Ishikawa (cell line): ENCODE measurements around the gene ALDH1A1.

Source experiments
- CEBPB ChIP-seq: IDR thresholded peaks from 2 replicates; pipeline ENCODE4 v1.6.1; 2012
- CREB1 ChIP-seq: IDR thresholded peaks from 2 replicates; pipeline ENCODE4 v1.6.1; 2012; ENCODE audit warnings: low read depth
- EGR1 ChIP-seq: IDR thresholded peaks from 2 replicates; pipeline ENCODE4 v1.6.1; 2012
- EP300 ChIP-seq: IDR thresholded peaks from 2 replicates; pipeline ENCODE4 v1.6.1; 2012; ENCODE audit warnings: borderline replicate concordance
- FOXM1 ChIP-seq: IDR thresholded peaks from 2 replicates; pipeline ENCODE4 v1.6.1; 2012; ENCODE audit warnings: low read depth, borderline replicate concordance
- NFIC ChIP-seq: IDR thresholded peaks from 2 replicates; pipeline ENCODE4 v1.6.1; 2012
- RAD21 ChIP-seq: IDR thresholded peaks from 2 replicates; pipeline ENCODE4 v1.6.1; 2012; ENCODE audit warnings: low read depth
- TAF1 ChIP-seq: IDR thresholded peaks from 2 replicates; pipeline ENCODE4 v1.6.1; 2012; ENCODE audit warnings: low read depth, mild to moderate bottlenecking
- TCF12 ChIP-seq: IDR thresholded peaks from 2 replicates; pipeline ENCODE4 v1.6.1; 2012; ENCODE audit warnings: low read depth
- TEAD4 ChIP-seq: IDR thresholded peaks from 2 replicates; pipeline ENCODE4 v1.6.1; 2012
- YY1 ChIP-seq: IDR thresholded peaks from 2 replicates; pipeline ENCODE4 v1.6.1; 2012; ENCODE audit warnings: low read depth
- ZBTB7A ChIP-seq: IDR thresholded peaks from 2 replicates; pipeline ENCODE4 v1.6.1; 2012; ENCODE audit warnings: low read depth
- TF ChIP-seq, protein P1 (sequence below): IDR thresholded peaks from 2 replicates; pipeline ENCODE4 v1.6.1; 2012
- TF ChIP-seq, protein P2 (sequence below): IDR thresholded peaks from 2 replicates; pipeline ENCODE4 v1.6.1; 2012
- TF ChIP-seq, protein P3 (sequence below): IDR thresholded peaks from 2 replicates; pipeline ENCODE4 v1.6.1; 2012; ENCODE audit warnings: low read depth, mild to moderate bottlenecking

ALDH1A1 gene

DNA sequence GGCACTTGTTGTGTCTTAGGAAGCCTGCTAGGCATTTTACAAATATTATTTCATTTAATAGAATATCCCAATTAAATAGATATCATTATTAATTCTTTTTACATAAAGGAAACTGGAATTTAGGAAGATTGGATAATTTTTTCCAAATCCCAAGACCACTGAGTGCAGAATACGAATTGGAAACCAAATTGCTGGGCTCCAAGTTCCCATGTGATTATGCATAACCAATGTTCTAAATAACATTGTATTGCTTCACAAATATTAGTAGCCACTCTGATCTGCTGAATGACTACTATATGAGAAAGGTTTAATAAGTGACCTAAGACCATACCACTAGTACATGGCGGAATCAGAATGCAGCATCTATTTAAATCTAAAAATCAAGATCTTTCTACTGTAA is 57.7 kb downstream of the ALDH1A1 start:
- no peak for TF ChIP-seq EP300
- TF ChIP-seq, protein P1, sequence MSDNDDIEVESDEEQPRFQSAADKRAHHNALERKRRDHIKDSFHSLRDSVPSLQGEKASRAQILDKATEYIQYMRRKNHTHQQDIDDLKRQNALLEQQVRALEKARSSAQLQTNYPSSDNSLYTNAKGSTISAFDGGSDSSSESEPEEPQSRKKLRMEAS, result no peak
- TF ChIP-seq FOXM1, result no peak
- no peak for TF ChIP-seq CEBPB
- TF ChIP-seq TAF1, result no peak
- TF ChIP-seq TCF12, result no peak
- no peak for TF ChIP-seq CREB1
- no peak for TF ChIP-seq NFIC

DNA sequence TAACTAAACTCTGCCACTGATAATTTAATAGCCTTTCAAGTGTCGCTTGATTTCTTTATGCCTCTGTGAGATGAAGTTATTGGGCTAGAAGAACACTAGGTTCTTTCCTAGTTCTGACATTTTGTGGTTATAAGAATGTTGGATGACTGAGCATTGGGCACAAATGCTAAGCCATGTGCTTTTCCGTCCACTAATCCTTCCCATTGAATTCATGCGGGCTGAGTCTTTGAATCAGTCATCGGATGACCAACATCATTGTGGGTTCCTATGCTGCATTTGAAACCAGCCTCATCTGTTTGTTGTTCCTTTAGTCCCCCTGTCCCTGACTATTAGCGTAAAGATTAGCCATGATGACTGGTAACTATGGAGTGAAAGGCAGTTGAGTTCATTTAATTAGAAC is 58.5 kb downstream of the ALDH1A1 start:
- TF ChIP-seq NFIC, result no peak
- TF ChIP-seq CEBPB, result no peak
- TF ChIP-seq TEAD4, result no peak
- TF ChIP-seq, protein P1, result no peak
- TF ChIP-seq TAF1, result no peak
- TF ChIP-seq RAD21, result no peak
- no peak for TF ChIP-seq FOXM1
- TF ChIP-seq, protein P2, sequence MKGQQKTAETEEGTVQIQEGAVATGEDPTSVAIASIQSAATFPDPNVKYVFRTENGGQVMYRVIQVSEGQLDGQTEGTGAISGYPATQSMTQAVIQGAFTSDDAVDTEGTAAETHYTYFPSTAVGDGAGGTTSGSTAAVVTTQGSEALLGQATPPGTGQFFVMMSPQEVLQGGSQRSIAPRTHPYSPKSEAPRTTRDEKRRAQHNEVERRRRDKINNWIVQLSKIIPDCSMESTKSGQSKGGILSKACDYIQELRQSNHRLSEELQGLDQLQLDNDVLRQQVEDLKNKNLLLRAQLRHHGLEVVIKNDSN, result no peak
- TF ChIP-seq ZBTB7A, result no peak
- no peak for TF ChIP-seq CREB1
- TF ChIP-seq, protein P3, sequence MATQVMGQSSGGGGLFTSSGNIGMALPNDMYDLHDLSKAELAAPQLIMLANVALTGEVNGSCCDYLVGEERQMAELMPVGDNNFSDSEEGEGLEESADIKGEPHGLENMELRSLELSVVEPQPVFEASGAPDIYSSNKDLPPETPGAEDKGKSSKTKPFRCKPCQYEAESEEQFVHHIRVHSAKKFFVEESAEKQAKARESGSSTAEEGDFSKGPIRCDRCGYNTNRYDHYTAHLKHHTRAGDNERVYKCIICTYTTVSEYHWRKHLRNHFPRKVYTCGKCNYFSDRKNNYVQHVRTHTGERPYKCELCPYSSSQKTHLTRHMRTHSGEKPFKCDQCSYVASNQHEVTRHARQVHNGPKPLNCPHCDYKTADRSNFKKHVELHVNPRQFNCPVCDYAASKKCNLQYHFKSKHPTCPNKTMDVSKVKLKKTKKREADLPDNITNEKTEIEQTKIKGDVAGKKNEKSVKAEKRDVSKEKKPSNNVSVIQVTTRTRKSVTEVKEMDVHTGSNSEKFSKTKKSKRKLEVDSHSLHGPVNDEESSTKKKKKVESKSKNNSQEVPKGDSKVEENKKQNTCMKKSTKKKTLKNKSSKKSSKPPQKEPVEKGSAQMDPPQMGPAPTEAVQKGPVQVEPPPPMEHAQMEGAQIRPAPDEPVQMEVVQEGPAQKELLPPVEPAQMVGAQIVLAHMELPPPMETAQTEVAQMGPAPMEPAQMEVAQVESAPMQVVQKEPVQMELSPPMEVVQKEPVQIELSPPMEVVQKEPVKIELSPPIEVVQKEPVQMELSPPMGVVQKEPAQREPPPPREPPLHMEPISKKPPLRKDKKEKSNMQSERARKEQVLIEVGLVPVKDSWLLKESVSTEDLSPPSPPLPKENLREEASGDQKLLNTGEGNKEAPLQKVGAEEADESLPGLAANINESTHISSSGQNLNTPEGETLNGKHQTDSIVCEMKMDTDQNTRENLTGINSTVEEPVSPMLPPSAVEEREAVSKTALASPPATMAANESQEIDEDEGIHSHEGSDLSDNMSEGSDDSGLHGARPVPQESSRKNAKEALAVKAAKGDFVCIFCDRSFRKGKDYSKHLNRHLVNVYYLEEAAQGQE, result no peak
- TF ChIP-seq YY1, result no peak
- no peak for TF ChIP-seq EP300
- no peak for TF ChIP-seq TCF12
- no peak for TF ChIP-seq EGR1

DNA sequence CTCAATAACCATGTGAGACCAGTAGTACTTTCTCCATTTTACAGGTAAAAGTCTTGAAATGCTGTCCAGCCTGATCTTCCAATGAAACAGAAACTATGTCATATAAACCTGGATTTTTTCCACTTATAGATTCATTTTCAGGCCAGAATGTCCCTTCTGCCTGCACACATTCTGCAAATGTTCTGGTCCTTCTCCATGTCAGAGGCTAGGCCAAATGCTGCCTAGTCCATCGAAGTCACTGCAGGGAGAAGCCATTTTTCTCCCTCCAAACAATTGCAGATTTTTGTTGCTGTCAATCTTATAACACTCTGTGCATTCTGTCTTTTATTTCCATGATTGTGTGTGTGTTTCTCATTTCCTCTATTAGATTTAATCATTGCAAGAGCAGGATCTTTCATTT is 59.4 kb downstream of the ALDH1A1 start:
- TF ChIP-seq, protein P2, result no peak
- TF ChIP-seq NFIC (no peak), TAF1 (no peak), FOXM1 (no peak), TCF12 (no peak), RAD21 (no peak), YY1 (no peak), EGR1 (no peak), EP300 (no peak), CEBPB (no peak), TEAD4 (no peak), CREB1 (no peak), ZBTB7A (no peak)
- TF ChIP-seq, protein P3, result no peak
- TF ChIP-seq, protein P1, result no peak

DNA sequence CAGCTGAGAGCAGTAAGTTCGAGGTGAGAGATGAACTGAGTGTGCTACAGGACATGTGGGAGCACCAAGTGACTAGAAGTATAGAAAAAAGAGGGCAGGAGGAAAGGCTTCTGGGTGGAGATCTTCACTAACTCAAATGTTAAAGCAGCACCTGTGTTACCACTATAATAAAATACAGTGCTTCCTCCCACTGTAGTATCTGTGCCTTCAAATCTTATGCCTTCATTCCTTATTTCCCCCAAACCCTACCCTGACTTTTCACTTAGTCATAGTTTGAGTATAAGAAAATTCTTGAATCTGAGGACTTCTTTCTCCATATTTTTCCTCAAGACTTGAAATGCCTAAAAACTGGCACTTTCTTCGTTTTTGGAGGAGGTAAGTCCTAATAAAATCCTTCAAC is 61.8 kb downstream of the ALDH1A1 start:
- no peak for TF ChIP-seq NFIC
- TF ChIP-seq TCF12, result no peak
- no peak for TF ChIP-seq EGR1
- TF ChIP-seq, protein P3, result no peak
- TF ChIP-seq TAF1, result no peak
- TF ChIP-seq CEBPB, result no peak
- no peak for TF ChIP-seq TEAD4
- TF ChIP-seq RAD21, result no peak
- TF ChIP-seq ZBTB7A, result no peak
- TF ChIP-seq, protein P1, result no peak
- TF ChIP-seq, protein P2, result no peak
- TF ChIP-seq EP300, result no peak
- TF ChIP-seq FOXM1, result no peak
- TF ChIP-seq YY1, result no peak
- no peak for TF ChIP-seq CREB1
